Measurements from ENCODE around the gene APOL5. TPM values are rescaled to one million over a fixed set of nuclear protein-coding genes. Genes with fewer than 3 reads are reported as not detected.

The APOL5 gene
- polyA plus RNA-seq, 1 experiment = 0.14 TPM

DNA sequence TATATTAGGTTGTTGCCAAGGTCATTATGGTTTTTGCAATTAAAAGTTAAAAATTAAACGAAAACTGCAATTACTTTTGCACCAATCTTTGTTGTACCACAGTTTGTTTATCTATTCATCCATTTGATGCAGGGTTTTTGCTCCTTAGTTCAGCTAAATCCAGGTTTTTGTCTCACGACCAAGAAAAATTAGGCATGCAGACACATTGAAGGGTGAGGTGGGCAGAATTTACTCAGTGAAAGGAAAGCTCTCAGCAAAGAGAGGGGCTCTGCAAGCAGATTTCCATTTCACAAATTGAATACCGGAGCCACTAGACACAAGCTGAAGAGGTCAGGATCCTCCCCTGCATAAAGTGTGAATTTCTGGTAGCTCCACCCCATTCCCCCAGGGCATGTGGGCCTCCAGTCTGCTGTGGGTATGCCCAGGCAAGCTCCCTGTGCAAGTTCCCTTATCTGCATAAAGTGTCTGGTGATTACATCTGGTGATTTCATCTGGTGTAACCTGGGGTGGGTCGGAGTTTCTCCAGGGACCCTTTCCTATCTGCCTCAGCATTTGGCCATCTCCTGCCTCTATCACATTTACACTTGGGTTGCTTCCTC is 36.1 kb upstream of the APOL5 start:
- Histone ChIP-seq H3K4me3 (ENCODE audit: low read depth, low read length) (no peak overlapping the region), H3K27ac (ENCODE audit: low read depth, low read length) (no peak overlapping the region), H3K27me3 (ENCODE audit: control insufficient read depth, insufficient read depth, low read length) (no peaks in the 10 kb centered on the region), H3K9me3 (ENCODE audit: control insufficient read depth, insufficient read depth, low read length) (peaks cover 5% of the 10 kb centered on the region; the same call in 1 of the 2 replicates)
- no peak for DNase-seq (ENCODE audit: low read depth, low spot score)
- no peak for TF ChIP-seq CTCF (IDR thresholded peaks at IDR 0.05; ENCODE audit: low read depth, low read length)
- ChIA-PET CTCF (interaction anchor here (0.6 to 1.4 kb wide), 2 partner anchors 10 to 443 kb away, joined by 5 to 7 read pairs; no protein-coding TSS in a partner anchor), POLR2A (no interaction called here)

- Histone ChIP-seq H3K4me3 (ENCODE audit: low read depth, low read length) (no peak overlapping the region), H3K27me3 (ENCODE audit: control insufficient read depth, insufficient read depth, low read length) (no peaks in the 10 kb centered on the region), H3K27ac (ENCODE audit: low read depth, low read length) (no peak overlapping the region), H3K9me3 (ENCODE audit: control insufficient read depth, insufficient read depth, low read length) (peaks cover 5% of the 10 kb centered on the region; the same call in 1 of the 2 replicates)
- DNase-seq (ENCODE audit: low read depth, low spot score) = no peak
- ChIA-PET POLR2A (no interaction called here), CTCF (interaction anchor here (0.6 to 1.7 kb wide), 6 partner anchors 20 to 440 kb away, joined by 3 to 22 read pairs (median 5); partner anchors contain the start of gene APOL6)
- no peak for TF ChIP-seq CTCF (IDR thresholded peaks at IDR 0.05; ENCODE audit: low read depth, low read length)
Measured at GRCh38 chr22:35683560-35683959, 34.1 kb upstream of the APOL5 start.

- H3K27ac ChIP-seq (ENCODE audit: low read depth, low read length) = no peak overlapping the region
- no peaks in the 10 kb centered on the region for H3K27me3 ChIP-seq (ENCODE audit: control insufficient read depth, insufficient read depth, low read length)
- peak; percentile 51 for TF ChIP-seq CTCF (IDR thresholded peaks at IDR 0.05; ENCODE audit: low read depth, low read length)
- CTCF ChIA-PET = interaction anchor here (0.5 to 1.7 kb wide), 21 partner anchors 9 to 440 kb away, joined by 3 to 22 read pairs (median 3); partner anchors contain the start of gene APOL6
- POLR2A ChIA-PET = interaction anchor here (0.6 to 0.7 kb wide), 2 partner anchors 20 to 151 kb away, joined by 3 read pairs; no protein-coding TSS in a partner anchor
- H3K9me3 ChIP-seq (ENCODE audit: control insufficient read depth, insufficient read depth, low read length) = peaks cover 5% of the 10 kb centered on the region; the same call in 1 of the 2 replicates
- DNase-seq (ENCODE audit: low read depth, low spot score) = no peak
- H3K4me3 ChIP-seq (ENCODE audit: low read depth, low read length) = no peak overlapping the region
Measured at GRCh38 chr22:35684270-35684700, 33.4 kb upstream of the APOL5 start.

- Histone ChIP-seq H3K4me3 (ENCODE audit: low read depth, low read length) (no peak overlapping the region), H3K9me3 (ENCODE audit: control insufficient read depth, insufficient read depth, low read length) (peaks cover 5% of the 10 kb centered on the region; the same call in 1 of the 2 replicates), H3K27ac (ENCODE audit: low read depth, low read length) (no peak overlapping the region), H3K27me3 (ENCODE audit: control insufficient read depth, insufficient read depth, low read length) (no peaks in the 10 kb centered on the region)
- POLR2A ChIA-PET = interaction anchor here (0.6 to 0.7 kb wide), 2 partner anchors 20 to 151 kb away, joined by 3 read pairs; no protein-coding TSS in a partner anchor
- no peak for TF ChIP-seq CTCF (IDR thresholded peaks at IDR 0.05; ENCODE audit: low read depth, low read length)
- DNase-seq (ENCODE audit: low read depth, low spot score) = no peak
- CTCF ChIA-PET = interaction anchor here (0.5 to 1.7 kb wide), 20 partner anchors 10 to 439 kb away, joined by 3 to 22 read pairs (median 3); partner anchors contain the start of gene APOL6
Measured at GRCh38 chr22:35684732-35685131, 32.9 kb upstream of the APOL5 start.

- peaks cover 5% of the 10 kb centered on the region; the same call in 1 of the 2 replicates for H3K9me3 ChIP-seq (ENCODE audit: control insufficient read depth, insufficient read depth, low read length)
- no peak overlapping the region for H3K27ac ChIP-seq (ENCODE audit: low read depth, low read length)
- ChIA-PET CTCF (no interaction called here), POLR2A (no interaction called here)
- no peak overlapping the region for H3K4me3 ChIP-seq (ENCODE audit: low read depth, low read length)
- no peak for DNase-seq (ENCODE audit: low read depth, low spot score)
- H3K27me3 ChIP-seq (ENCODE audit: control insufficient read depth, insufficient read depth, low read length) = no peaks in the 10 kb centered on the region
- TF ChIP-seq CTCF (IDR thresholded peaks at IDR 0.05; ENCODE audit: low read depth, low read length) = no peak
Measured at GRCh38 chr22:35685731-35686130, 31.9 kb upstream of the APOL5 start.
